Esophagus squamous epithelium (tissue), 4 donors: Measurements from ENCODE around the gene PLXNB2.

ENCODE experiments used
- POLR2A ChIP-seq, 4 donors: fragments of 450-650 bp; IDR thresholded peaks; one replicate each; pipeline ENCODE4 v1.6.1; 2017; ENCODE audit warnings: antibody characterized with exemption in 4 of 4, mild to moderate bottlenecking in 4 of 4, moderate library complexity in 3 of 4
- TF ChIP-seq, protein P1 (sequence below), 6 experiments: fragments of 450-650 bp in 4 of 6; fragments of 200-600 bp in 2 of 6; sonication (generic) in 2 of 6; IDR thresholded peaks; one replicate each; pipeline ENCODE4 v1.5.1; 2016 to 2019; ENCODE audit warnings: antibody characterized with exemption in 6 of 6, mild to moderate bottlenecking in 4 of 6, moderate library complexity in 4 of 6

DNA sequence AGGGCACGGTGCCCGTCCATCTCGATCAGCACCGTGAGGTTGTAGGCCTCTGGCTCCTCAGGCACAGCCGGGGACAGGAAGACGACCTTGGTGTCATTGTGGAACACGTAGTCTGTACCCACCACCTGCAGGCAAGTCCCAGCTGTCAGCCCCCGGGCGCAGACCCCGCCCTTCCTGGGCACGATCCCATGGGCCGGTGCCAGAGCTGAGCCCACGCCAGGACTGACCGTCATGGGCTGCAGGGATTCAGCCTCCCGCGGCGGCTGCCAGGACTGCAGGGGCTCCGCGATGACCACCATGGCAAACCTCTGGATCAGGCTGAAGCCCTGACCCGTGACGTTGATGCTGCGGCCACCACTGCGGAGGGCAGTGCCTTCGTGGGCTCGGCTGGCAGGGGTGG, 25.5 kb downstream of the PLXNB2 start:
- TF ChIP-seq, protein P1, sequence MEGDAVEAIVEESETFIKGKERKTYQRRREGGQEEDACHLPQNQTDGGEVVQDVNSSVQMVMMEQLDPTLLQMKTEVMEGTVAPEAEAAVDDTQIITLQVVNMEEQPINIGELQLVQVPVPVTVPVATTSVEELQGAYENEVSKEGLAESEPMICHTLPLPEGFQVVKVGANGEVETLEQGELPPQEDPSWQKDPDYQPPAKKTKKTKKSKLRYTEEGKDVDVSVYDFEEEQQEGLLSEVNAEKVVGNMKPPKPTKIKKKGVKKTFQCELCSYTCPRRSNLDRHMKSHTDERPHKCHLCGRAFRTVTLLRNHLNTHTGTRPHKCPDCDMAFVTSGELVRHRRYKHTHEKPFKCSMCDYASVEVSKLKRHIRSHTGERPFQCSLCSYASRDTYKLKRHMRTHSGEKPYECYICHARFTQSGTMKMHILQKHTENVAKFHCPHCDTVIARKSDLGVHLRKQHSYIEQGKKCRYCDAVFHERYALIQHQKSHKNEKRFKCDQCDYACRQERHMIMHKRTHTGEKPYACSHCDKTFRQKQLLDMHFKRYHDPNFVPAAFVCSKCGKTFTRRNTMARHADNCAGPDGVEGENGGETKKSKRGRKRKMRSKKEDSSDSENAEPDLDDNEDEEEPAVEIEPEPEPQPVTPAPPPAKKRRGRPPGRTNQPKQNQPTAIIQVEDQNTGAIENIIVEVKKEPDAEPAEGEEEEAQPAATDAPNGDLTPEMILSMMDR (IDR thresholded peaks at IDR 0.05) = no peak
- TF ChIP-seq POLR2A (IDR thresholded peaks at IDR 0.05) = no peak
